ENCODE measurements around the gene TGFBI. TPM values are rescaled to one million over a fixed set of nuclear protein-coding genes. Genes with fewer than 3 reads are reported as not detected.

TGFBI gene
- total RNA-seq (78.5 TPM), polyA plus RNA-seq (ENCODE audit: insufficient read depth, low read depth, low replicate concordance) (36.4 TPM)
- long read RNA-seq, donor 1, full-length matches to known transcripts: 8 of 19 reads
- long read RNA-seq, donor 1, partial matches to known transcripts: 11 of 19 reads
- long read RNA-seq, donor 1, other reads (novel, unspliced or antisense): 0 of 19 reads
- long read RNA-seq, donor 2, transcript TGFBI-201 (17 exons, 2,804 nt): major isoform, 10 of 40 reads
- long read RNA-seq, donor 2, partial matches to known transcripts: 23 of 40 reads
- long read RNA-seq, donor 2, other reads (novel, unspliced or antisense): 6 of 40 reads
- long read RNA-seq, donor 3, transcript TGFBI-201 (17 exons, 2,804 nt): major isoform, 11 of 57 reads
- long read RNA-seq, donor 3, partial matches to known transcripts: 44 of 57 reads
- long read RNA-seq, donor 3, other reads (novel, unspliced or antisense): 0 of 57 reads
- long read RNA-seq, donor 4, transcript TGFBI-201 (17 exons, 2,804 nt): major isoform, 10 of 11 reads
- long read RNA-seq, donor 4, partial matches to known transcripts: 0 of 11 reads
- long read RNA-seq, donor 4, other reads (novel, unspliced or antisense): 0 of 11 reads
- long read RNA-seq, donor 5, partial matches to known transcripts: 5 of 8 reads
- long read RNA-seq, donor 5, other reads (novel, unspliced or antisense): 0 of 8 reads
- long read RNA-seq, donor 6, partial matches to known transcripts: 10 of 10 reads
- long read RNA-seq, donor 6, other reads (novel, unspliced or antisense): 0 of 10 reads
- long read RNA-seq, donor 7, transcript TGFBI-201 (17 exons, 2,804 nt): major isoform, 14 of 30 reads
- long read RNA-seq, donor 7, partial matches to known transcripts: 11 of 30 reads
- long read RNA-seq, donor 7, other reads (novel, unspliced or antisense): 5 of 30 reads
- long read RNA-seq, donor 8, transcript TGFBI-201 (17 exons, 2,804 nt): major isoform, 6 of 33 reads
- long read RNA-seq, donor 8, partial matches to known transcripts: 26 of 33 reads
- long read RNA-seq, donor 8, other reads (novel, unspliced or antisense): 0 of 33 reads
- long read RNA-seq, donor 9, partial matches to known transcripts: 35 of 38 reads
- long read RNA-seq, donor 9, other reads (novel, unspliced or antisense): 0 of 38 reads
- long read RNA-seq, donor 10, transcript TGFBI-201 (17 exons, 2,804 nt): major isoform, 7 of 14 reads
- long read RNA-seq, donor 10, partial matches to known transcripts: 5 of 14 reads
- long read RNA-seq, donor 10, other reads (novel, unspliced or antisense): 0 of 14 reads

DNA sequence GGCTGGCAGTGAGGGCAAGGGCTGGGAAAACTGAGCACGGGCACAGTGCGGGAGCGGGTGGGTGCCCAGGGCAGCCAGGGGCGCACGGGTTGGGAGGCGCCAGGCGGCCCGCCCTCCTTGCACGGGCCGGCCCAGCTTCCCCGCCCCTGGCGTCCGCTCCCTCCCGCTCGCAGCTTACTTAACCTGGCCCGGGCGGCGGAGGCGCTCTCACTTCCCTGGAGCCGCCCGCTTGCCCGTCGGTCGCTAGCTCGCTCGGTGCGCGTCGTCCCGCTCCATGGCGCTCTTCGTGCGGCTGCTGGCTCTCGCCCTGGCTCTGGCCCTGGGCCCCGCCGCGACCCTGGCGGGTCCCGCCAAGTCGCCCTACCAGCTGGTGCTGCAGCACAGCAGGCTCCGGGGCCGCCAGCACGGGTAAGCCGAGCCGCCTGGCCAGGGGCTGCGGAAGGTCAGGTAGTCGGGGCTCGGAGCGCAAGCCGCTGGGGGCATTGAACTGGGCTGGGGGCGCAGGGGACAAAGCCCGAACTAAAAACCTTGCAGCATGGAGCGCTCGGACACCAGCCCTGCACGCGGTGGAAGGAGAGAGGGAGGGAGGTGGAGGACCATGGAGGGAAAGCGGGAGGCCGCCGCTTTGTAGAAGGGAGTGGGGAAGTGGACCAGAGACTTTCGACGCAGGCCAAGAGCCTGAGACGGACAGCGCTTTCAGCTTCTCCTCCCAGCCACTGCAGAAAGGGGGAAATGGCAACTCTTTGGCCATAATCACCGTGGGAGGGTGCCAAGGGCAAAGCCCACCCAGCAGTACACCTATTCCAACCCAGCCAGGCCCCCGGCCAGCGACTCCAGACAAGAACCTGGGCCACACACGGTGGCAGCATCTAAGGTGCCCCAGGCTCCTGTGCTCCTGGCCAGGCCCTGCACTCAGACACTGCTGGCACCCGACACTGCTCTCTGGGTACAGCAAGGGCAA, at the start of gene TGFBI:
TSS of gene TGFBI (plus strand) at position 207 of the 961 bp plus-strand sequence. CDS start at position 275, 68 bp downstream.
- Histone ChIP-seq H3K27ac (ENCODE audit: low read depth in 2 of 2, low read length in 2 of 2) (no peak within 1 kb of the TSS), H3K27me3 (ENCODE audit: control insufficient read depth, insufficient read depth, low read length) (no peaks in the 10 kb centered on the region), H3K9me3 (ENCODE audit: control insufficient read depth in 2 of 3, insufficient read depth in 1 of 3, low read length in 3 of 3) (no peaks in the 10 kb centered on the region), H3K36me3 (ENCODE audit: control insufficient read depth in 2 of 3, insufficient read depth in 3 of 3, low read length in 3 of 3) (no peaks in the 10 kb centered on the region), H3K4me1 (ENCODE audit: control insufficient read depth in 2 of 3, insufficient read depth in 2 of 3, low read depth in 1 of 3, low read length in 3 of 3) (peaks cover 0 to 9% (median 0%) of the 10 kb centered on the region in 3 donors), H3K4me3 (ENCODE audit: low read length in 3 of 3) (peak within 1 kb of the TSS in 2 of 3 donors; percentile 34 to 48), H3K9ac (ENCODE audit: low read length in 3 of 3) (peak within 1 kb of the TSS in 2 of 3 donors; percentile 6 to 46)
- TF ChIP-seq, protein P1, sequence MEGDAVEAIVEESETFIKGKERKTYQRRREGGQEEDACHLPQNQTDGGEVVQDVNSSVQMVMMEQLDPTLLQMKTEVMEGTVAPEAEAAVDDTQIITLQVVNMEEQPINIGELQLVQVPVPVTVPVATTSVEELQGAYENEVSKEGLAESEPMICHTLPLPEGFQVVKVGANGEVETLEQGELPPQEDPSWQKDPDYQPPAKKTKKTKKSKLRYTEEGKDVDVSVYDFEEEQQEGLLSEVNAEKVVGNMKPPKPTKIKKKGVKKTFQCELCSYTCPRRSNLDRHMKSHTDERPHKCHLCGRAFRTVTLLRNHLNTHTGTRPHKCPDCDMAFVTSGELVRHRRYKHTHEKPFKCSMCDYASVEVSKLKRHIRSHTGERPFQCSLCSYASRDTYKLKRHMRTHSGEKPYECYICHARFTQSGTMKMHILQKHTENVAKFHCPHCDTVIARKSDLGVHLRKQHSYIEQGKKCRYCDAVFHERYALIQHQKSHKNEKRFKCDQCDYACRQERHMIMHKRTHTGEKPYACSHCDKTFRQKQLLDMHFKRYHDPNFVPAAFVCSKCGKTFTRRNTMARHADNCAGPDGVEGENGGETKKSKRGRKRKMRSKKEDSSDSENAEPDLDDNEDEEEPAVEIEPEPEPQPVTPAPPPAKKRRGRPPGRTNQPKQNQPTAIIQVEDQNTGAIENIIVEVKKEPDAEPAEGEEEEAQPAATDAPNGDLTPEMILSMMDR (IDR thresholded peaks at IDR 0.05; ENCODE audit: borderline replicate concordance, extremely low read depth, insufficient read depth): no peak
- FAIRE-seq (no peak), DNase-seq (peak; percentile 61 to 91 (median 79))
- intact Hi-C loops (cut with DNase I): no loop called here

DNA sequence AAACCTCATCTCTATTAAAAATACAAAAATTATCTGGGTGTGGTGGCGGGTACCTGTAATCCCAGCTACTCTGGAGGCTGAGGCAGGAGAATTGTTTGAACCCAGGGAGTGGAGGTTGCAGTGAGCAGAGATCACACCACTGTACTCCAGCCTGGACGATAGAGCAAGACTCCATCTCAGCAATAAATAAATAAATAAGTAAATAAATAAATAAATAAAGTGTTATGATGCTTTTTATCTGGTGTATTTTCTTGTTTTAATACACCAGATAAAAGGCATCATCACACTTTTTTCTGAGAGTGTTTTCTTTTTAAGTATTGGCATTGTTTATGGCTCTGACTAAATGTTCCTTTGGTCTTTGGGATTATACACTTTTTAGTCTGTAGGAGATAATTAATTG, 49.8 kb upstream of the TGFBI start:
- Histone ChIP-seq H3K9ac (ENCODE audit: low read length in 3 of 3) (no peak overlapping the region), H3K27ac (ENCODE audit: low read depth in 2 of 2, low read length in 2 of 2) (no peak overlapping the region), H3K36me3 (ENCODE audit: control insufficient read depth in 2 of 3, insufficient read depth in 3 of 3, low read length in 3 of 3) (no peaks in the 10 kb centered on the region), H3K9me3 (ENCODE audit: control insufficient read depth in 2 of 3, insufficient read depth in 1 of 3, low read length in 3 of 3) (no peaks in the 10 kb centered on the region), H3K27me3 (ENCODE audit: control insufficient read depth, insufficient read depth, low read length) (no peaks in the 10 kb centered on the region), H3K4me1 (ENCODE audit: control insufficient read depth in 2 of 3, insufficient read depth in 2 of 3, low read depth in 1 of 3, low read length in 3 of 3) (no peaks in the 10 kb centered on the region), H3K4me3 (ENCODE audit: low read length in 3 of 3) (no peak overlapping the region)
- intact Hi-C loops (cut with DNase I): no loop called here
- DNase-seq (no peak), FAIRE-seq (no peak)
- TF ChIP-seq, protein P1 (IDR thresholded peaks at IDR 0.05; ENCODE audit: borderline replicate concordance, extremely low read depth, insufficient read depth): no peak

DNA sequence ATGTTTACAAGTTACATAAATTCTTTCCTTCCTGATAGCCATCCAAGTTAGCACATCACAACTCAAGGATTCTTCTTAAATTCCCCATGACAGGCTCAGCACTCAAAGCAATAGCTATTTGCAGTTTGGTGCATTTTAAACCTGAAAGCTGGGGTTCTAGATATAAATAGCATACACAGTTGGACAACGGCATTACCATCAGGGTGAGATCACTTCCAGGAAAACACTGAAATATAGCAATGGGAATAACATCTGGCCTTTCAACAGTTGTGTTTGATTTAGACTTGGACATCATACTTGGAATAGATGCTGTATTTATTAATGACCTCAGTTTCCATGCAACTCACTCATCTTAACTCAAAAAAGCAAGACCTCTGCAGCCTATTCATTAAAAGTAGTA, 49.3 kb upstream of the TGFBI start:
- Histone ChIP-seq H3K27me3 (ENCODE audit: control insufficient read depth, insufficient read depth, low read length) (no peaks in the 10 kb centered on the region), H3K9me3 (ENCODE audit: control insufficient read depth in 2 of 3, insufficient read depth in 1 of 3, low read length in 3 of 3) (no peaks in the 10 kb centered on the region), H3K36me3 (ENCODE audit: control insufficient read depth in 2 of 3, insufficient read depth in 3 of 3, low read length in 3 of 3) (no peaks in the 10 kb centered on the region), H3K4me3 (ENCODE audit: low read length in 3 of 3) (no peak overlapping the region), H3K27ac (ENCODE audit: low read depth in 2 of 2, low read length in 2 of 2) (no peak overlapping the region), H3K9ac (ENCODE audit: low read length in 3 of 3) (no peak overlapping the region), H3K4me1 (ENCODE audit: control insufficient read depth in 2 of 3, insufficient read depth in 2 of 3, low read depth in 1 of 3, low read length in 3 of 3) (no peaks in the 10 kb centered on the region)
- TF ChIP-seq, protein P1 (IDR thresholded peaks at IDR 0.05; ENCODE audit: borderline replicate concordance, extremely low read depth, insufficient read depth): no peak
- intact Hi-C loops (cut with DNase I): no loop called here
- DNase-seq: peak in 1 of 5 donors; percentile 51
- no peak for FAIRE-seq
